ENCODE data around the gene ADAM19.

The ADAM19 gene

GRCh38 chr5:157606046-157606445 lies 30.5 kb upstream of the ADAM19 start:
- no peak for DNase-seq (ENCODE audit: low read depth, low spot score)
- POLR2A ChIA-PET: no interaction called here
- no peak overlapping the region for H3K4me3 ChIP-seq (ENCODE audit: low read depth, low read length)
- no peak for TF ChIP-seq CTCF (IDR thresholded peaks at IDR 0.05; ENCODE audit: insufficient read depth, low read length, missing control alignments)
- CTCF ChIA-PET: interaction anchor here (1.1 kb wide), 1 partner anchor 12 kb away, joined by 3 read pairs; no protein-coding TSS in a partner anchor

- ChIA-PET POLR2A (no interaction called here), CTCF (interaction anchor here (1.6 kb wide), 1 partner anchor 18 kb away, joined by 3 read pairs; no protein-coding TSS in a partner anchor)
- H3K4me3 ChIP-seq (ENCODE audit: low read depth, low read length): no peak overlapping the region
These were observed 28.0 kb upstream of the ADAM19 start for GRCh38 chr5:157603333-157604190.

GRCh38 chr5:157602505-157602904 lies 26.9 kb upstream of the ADAM19 start:
- POLR2A ChIA-PET: no interaction called here
- no peak for DNase-seq (ENCODE audit: low read depth, low spot score)
- CTCF ChIA-PET: no interaction called here

More at GRCh38 chr5:157603333-157604190, 28.0 kb upstream of the ADAM19 start:
- TF ChIP-seq CTCF (IDR thresholded peaks at IDR 0.05; ENCODE audit: insufficient read depth, low read length, missing control alignments): no peak
- peak; percentile 75 for DNase-seq (ENCODE audit: low read depth, low spot score)

GRCh38 chr5:157600252-157600651 lies 24.7 kb upstream of the ADAM19 start:
- ChIA-PET POLR2A (no interaction called here), CTCF (no interaction called here)
- no peak for DNase-seq (ENCODE audit: low read depth, low spot score)
- TF ChIP-seq CTCF (IDR thresholded peaks at IDR 0.05; ENCODE audit: insufficient read depth, low read length, missing control alignments): no peak
- H3K4me3 ChIP-seq (ENCODE audit: low read depth, low read length): no peak overlapping the region

More at GRCh38 chr5:157602505-157602904, 26.9 kb upstream of the ADAM19 start:
- no peak for TF ChIP-seq CTCF (IDR thresholded peaks at IDR 0.05; ENCODE audit: insufficient read depth, low read length, missing control alignments)
- H3K4me3 ChIP-seq (ENCODE audit: low read depth, low read length): no peak overlapping the region

GRCh38 chr5:157599565-157599964 lies 24.0 kb upstream of the ADAM19 start:
- no peak for TF ChIP-seq CTCF (IDR thresholded peaks at IDR 0.05; ENCODE audit: insufficient read depth, low read length, missing control alignments)
- no peak overlapping the region for H3K4me3 ChIP-seq (ENCODE audit: low read depth, low read length)
- POLR2A ChIA-PET: no interaction called here
- no peak for DNase-seq (ENCODE audit: low read depth, low spot score)
- CTCF ChIA-PET: no interaction called here

- no peak overlapping the region for H3K4me3 ChIP-seq (ENCODE audit: low read depth, low read length)
- ChIA-PET CTCF (interaction anchor here (0.6 kb wide), 1 partner anchor 20 kb away, joined by 3 read pairs; no protein-coding TSS in a partner anchor), POLR2A (no interaction called here)
- TF ChIP-seq CTCF (IDR thresholded peaks at IDR 0.05; ENCODE audit: insufficient read depth, low read length, missing control alignments): no peak
- DNase-seq (ENCODE audit: low read depth, low spot score): no peak
These were observed 22.9 kb upstream of the ADAM19 start for GRCh38 chr5:157598350-157598936.
